MM.1S (cell line): ENCODE measurements around the gene ENTPD8.

Experiments used
- DNase-seq: peaks from one replicate; pipeline ENCODE4 v3.0.0-alpha.2; 2015
- H2AFZ ChIP-seq: fragments of 300-600 bp; sonication (generic); 2 replicates; pipeline ENCODE4 v1.6.0; 2016; ENCODE audit warnings: antibody characterized with exemption, low read length
- H3F3A ChIP-seq: fragments of 300-600 bp; sonication (generic); 2 replicates; pipeline ENCODE4 v1.6.1; 2016; ENCODE audit warnings: mild to moderate bottlenecking, antibody characterized with exemption, low read length, moderate library complexity, mixed read lengths; ENCODE audit not compliant: insufficient read depth
- H3K27ac ChIP-seq: fragments of 300-600 bp; sonication (generic); 2 replicates; pipeline ENCODE4 v1.5.1; 2016; ENCODE audit warnings: mild to moderate bottlenecking, low read length
- H3K27me3 ChIP-seq: fragments of 300-600 bp; sonication (generic); replicated peaks from 2 replicates; pipeline ENCODE4 v1.6.0; 2016; ENCODE audit warnings: low read length; ENCODE audit not compliant: insufficient read depth
- H3K36me3 ChIP-seq: fragments of 300-600 bp; sonication (generic); replicated peaks from 2 replicates; pipeline ENCODE4 v1.6.1; 2016; ENCODE audit warnings: mild to moderate bottlenecking, low read length, mixed read lengths; ENCODE audit not compliant: insufficient read depth
- H3K4me1 ChIP-seq: fragments of 300-600 bp; sonication (generic); 2 replicates; pipeline ENCODE4 v1.6.1; 2016; ENCODE audit warnings: low read length, mixed read lengths
- H3K4me2 ChIP-seq: fragments of 300-600 bp; sonication (generic); 2 replicates; pipeline ENCODE4 v1.6.0; 2016; ENCODE audit warnings: low read depth, low read length
- H3K4me3 ChIP-seq: fragments of 300-600 bp; sonication (generic); 2 replicates; pipeline ENCODE4 v1.5.1; 2016; ENCODE audit warnings: low read length, mixed read lengths
- H3K79me2 ChIP-seq: fragments of 300-600 bp; sonication (generic); 2 replicates; pipeline ENCODE4 v1.6.1; 2016; ENCODE audit warnings: mixed run types, low read length, mixed read lengths
- H3K9ac ChIP-seq: fragments of 300-600 bp; sonication (generic); 2 replicates; pipeline ENCODE4 v1.6.1; 2016; ENCODE audit warnings: low read length, mixed read lengths
- H3K9me2 ChIP-seq: fragments of 300-600 bp; sonication (generic); replicated peaks from 2 replicates; pipeline ENCODE4 v1.6.1; 2016; ENCODE audit warnings: mild to moderate bottlenecking, low read length, mixed read lengths; ENCODE audit not compliant: insufficient read depth
- H3K9me3 ChIP-seq: fragments of 300-600 bp; sonication (generic); replicated peaks from 2 replicates; pipeline ENCODE4 v1.6.1; 2016; ENCODE audit warnings: mild to moderate bottlenecking, low read length, mixed read lengths; ENCODE audit not compliant: insufficient read depth
- H4K20me1 ChIP-seq: fragments of 300-600 bp; sonication (generic); 2 replicates; pipeline ENCODE4 v1.6.1; 2016; ENCODE audit warnings: mild to moderate bottlenecking, low read length, moderate library complexity, mixed read lengths; ENCODE audit not compliant: insufficient read depth
- EZH2 ChIP-seq: fragments of 300-600 bp; sonication (generic); optimal IDR thresholded peaks from 2 replicates; pipeline ENCODE3; 2017; ENCODE audit warnings: low read depth, mild to moderate bottlenecking, antibody characterized with exemption, low read length, mixed read lengths
- EZH2phosphoT487 ChIP-seq: fragments of 300-600 bp; sonication (generic); IDR thresholded peaks from 2 replicates; pipeline ENCODE4 v1.6.1; 2018; ENCODE audit warnings: antibody characterized with exemption, low read length
- TF ChIP-seq, protein P1 (sequence below): fragments of 300-600 bp; sonication (generic); IDR thresholded peaks from 2 replicates; pipeline ENCODE4 v1.5.1; 2016; ENCODE audit warnings: antibody characterized with exemption, low read length, mixed read lengths

ENTPD8 gene

GRCh38 chr9:137445275-137445807, 4.2 kb upstream of the ENTPD8 start:
- Histone ChIP-seq H3F3A (0 out of 2 replicates have a peak, but pooled peaks cover 5% of the 10 kb centered on the region), H3K4me3 (no peak overlapping the region), H3K36me3 (no peaks in the 10 kb centered on the region), H3K9ac (no peak overlapping the region), H3K27me3 (peaks cover 33% of the 10 kb centered on the region), H3K79me2 (no peaks in the 10 kb centered on the region), H2AFZ (0 out of 2 replicates have a peak overlapping the region, but pooled peaks have one; percentile 15), H3K4me1 (peaks cover 5% of the 10 kb centered on the region; the same call in 1 of the 2 replicates), H3K9me2 (no peaks in the 10 kb centered on the region), H3K4me2 (peak overlapping the region; percentile 33; the same call in 1 of the 2 replicates), H3K9me3 (no peaks in the 10 kb centered on the region), H4K20me1 (no peaks in the 10 kb centered on the region), H3K27ac (no peak overlapping the region)
- DNase-seq = peak; percentile 75
- TF ChIP-seq EZH2phosphoT487 (no peak), EZH2 (no peak)
- TF ChIP-seq, protein P1, sequence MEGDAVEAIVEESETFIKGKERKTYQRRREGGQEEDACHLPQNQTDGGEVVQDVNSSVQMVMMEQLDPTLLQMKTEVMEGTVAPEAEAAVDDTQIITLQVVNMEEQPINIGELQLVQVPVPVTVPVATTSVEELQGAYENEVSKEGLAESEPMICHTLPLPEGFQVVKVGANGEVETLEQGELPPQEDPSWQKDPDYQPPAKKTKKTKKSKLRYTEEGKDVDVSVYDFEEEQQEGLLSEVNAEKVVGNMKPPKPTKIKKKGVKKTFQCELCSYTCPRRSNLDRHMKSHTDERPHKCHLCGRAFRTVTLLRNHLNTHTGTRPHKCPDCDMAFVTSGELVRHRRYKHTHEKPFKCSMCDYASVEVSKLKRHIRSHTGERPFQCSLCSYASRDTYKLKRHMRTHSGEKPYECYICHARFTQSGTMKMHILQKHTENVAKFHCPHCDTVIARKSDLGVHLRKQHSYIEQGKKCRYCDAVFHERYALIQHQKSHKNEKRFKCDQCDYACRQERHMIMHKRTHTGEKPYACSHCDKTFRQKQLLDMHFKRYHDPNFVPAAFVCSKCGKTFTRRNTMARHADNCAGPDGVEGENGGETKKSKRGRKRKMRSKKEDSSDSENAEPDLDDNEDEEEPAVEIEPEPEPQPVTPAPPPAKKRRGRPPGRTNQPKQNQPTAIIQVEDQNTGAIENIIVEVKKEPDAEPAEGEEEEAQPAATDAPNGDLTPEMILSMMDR = peak; percentile 82

DNA sequence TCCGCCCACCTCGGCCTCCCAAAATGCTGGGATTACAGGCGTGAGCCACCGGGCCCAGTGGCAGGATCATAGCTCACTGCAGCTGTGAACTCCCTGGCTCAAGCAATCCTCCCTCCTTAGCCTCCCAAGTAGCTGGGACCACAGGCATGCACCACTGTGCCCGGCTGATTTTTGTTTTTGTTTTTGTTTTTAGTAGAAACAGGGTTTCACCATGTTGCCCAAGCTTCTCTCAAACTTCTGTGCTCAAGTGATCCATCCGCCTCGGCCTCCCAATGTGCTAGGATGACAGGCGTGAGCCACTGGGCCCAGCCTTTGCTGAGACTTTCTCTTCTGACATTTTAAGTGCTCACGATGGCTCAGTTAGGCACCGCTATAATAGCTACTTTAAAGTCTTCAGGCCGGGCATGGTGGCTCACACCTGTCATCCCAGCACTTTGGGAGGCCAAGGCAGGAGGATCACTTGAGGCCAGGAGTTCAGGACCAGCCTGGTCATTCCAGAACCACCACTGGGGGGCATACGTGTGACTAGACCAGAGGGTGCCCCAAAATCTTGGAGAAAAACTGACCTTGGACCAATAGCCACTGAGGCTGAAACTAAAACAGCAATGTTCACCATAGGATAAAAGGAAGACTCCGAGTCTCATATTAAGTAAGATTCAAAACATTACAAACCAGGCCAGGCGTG, 3.1 kb upstream of the ENTPD8 start:
- H3K4me3 ChIP-seq = no peak overlapping the region
- H3F3A ChIP-seq = 0 out of 2 replicates have a peak, but pooled peaks cover 5% of the 10 kb centered on the region
- no peaks in the 10 kb centered on the region for H3K9me2 ChIP-seq
- H3K27ac ChIP-seq = no peak overlapping the region
- H3K9ac ChIP-seq = no peak overlapping the region
- peaks cover 36% of the 10 kb centered on the region for H3K27me3 ChIP-seq
- no peaks in the 10 kb centered on the region for H4K20me1 ChIP-seq
- no peak overlapping the region for H2AFZ ChIP-seq
- no peaks in the 10 kb centered on the region for H3K9me3 ChIP-seq
- no peaks in the 10 kb centered on the region for H3K79me2 ChIP-seq
- no peak for DNase-seq
- peaks cover 5% of the 10 kb centered on the region; the same call in 1 of the 2 replicates for H3K4me1 ChIP-seq
- H3K4me2 ChIP-seq = no peak overlapping the region
- TF ChIP-seq EZH2 = no peak
- no peak for TF ChIP-seq EZH2phosphoT487
- TF ChIP-seq, protein P1 = no peak
- no peaks in the 10 kb centered on the region for H3K36me3 ChIP-seq

GRCh38 chr9:137441935-137442321, 771 bp upstream of the ENTPD8 start:
- Histone ChIP-seq H3K27ac (no peak overlapping the region), H3K4me3 (no peak overlapping the region), H3K27me3 (peaks cover 54% of the 10 kb centered on the region), H3K36me3 (no peaks in the 10 kb centered on the region), H3K9ac (no peak overlapping the region), H3K79me2 (no peaks in the 10 kb centered on the region), H3K4me1 (peaks cover 5% of the 10 kb centered on the region; the same call in 1 of the 2 replicates), H2AFZ (no peak overlapping the region), H3K9me3 (no peaks in the 10 kb centered on the region), H3K4me2 (no peak overlapping the region), H3F3A (0 out of 2 replicates have a peak, but pooled peaks cover 5% of the 10 kb centered on the region), H4K20me1 (no peaks in the 10 kb centered on the region), H3K9me2 (no peaks in the 10 kb centered on the region)
- no peak for DNase-seq
- TF ChIP-seq, protein P1 = no peak
- no peak for TF ChIP-seq EZH2
- TF ChIP-seq EZH2phosphoT487 = no peak
